22Rv1 (cell line): ENCODE data around the gene RPS18.

ENCODE experiments used
- CTCF ChIP-seq: fragments of 450-650 bp; IDR thresholded peaks from 2 replicates; pipeline ENCODE4 v1.5.1; 2017; ENCODE audit warnings: mild to moderate bottlenecking
- ZFX ChIP-seq: fragments of 450-650 bp; IDR thresholded peaks from 2 replicates; pipeline ENCODE4 v1.6.1; 2017; ENCODE audit warnings: antibody characterized with exemption, borderline replicate concordance

- no peak for TF ChIP-seq CTCF
- TF ChIP-seq ZFX, result no peak
Measured at GRCh38 chr6:33317419-33317668, 45.5 kb downstream of the RPS18 start.
